IgD-negative memory B cell (primary cell): ENCODE measurements around the gene RET. TPM values are rescaled to one million over a fixed set of nuclear protein-coding genes. Genes with fewer than 3 reads are reported as not detected.

Experiments
- H3K27ac Mint-ChIP-seq, 3 donors: one replicate each; pipeline ENCODE4 v1.8.0; 2020 to 2022; ENCODE audit warnings: mild to moderate bottlenecking in 3 of 3, mixed read lengths in 3 of 3, moderate library complexity in 1 of 3
- H3K27me3 Mint-ChIP-seq: one replicate; pipeline ENCODE4 v1.8.0; 2021; ENCODE audit warnings: mixed read lengths
- H3K36me3 Mint-ChIP-seq: one replicate; pipeline ENCODE4 v1.8.0; 2020; ENCODE audit warnings: mild to moderate bottlenecking, mixed read lengths
- H3K4me1 Mint-ChIP-seq, 3 donors: one replicate each; pipeline ENCODE4 v1.8.0; 2020 to 2022; ENCODE audit warnings: mixed read lengths in 3 of 3, mild to moderate bottlenecking in 1 of 3
- H3K4me3 Mint-ChIP-seq, 4 donors: one replicate each; pipeline ENCODE4 v1.8.0; 2020 to 2022; ENCODE audit warnings: mild to moderate bottlenecking in 4 of 4, mixed read lengths in 4 of 4, moderate library complexity in 3 of 4
- H3K9me3 Mint-ChIP-seq, 3 donors: one replicate each; pipeline ENCODE4 v1.8.0; 2020 to 2021; ENCODE audit warnings: mixed read lengths in 3 of 3, mild to moderate bottlenecking in 1 of 3
- polyA plus RNA-seq: library from polyadenylated mRNA; unstranded; fragments of 300-500 nt; fragmentation: Illumina TruSeq; gene quantifications from one replicate; pipeline ENCODE4 v1.2.3, GENCODE V29; 2021

Gene RET
- polyA plus RNA-seq, 1 donor from 2014 or later, result 0.05 TPM

- H3K27me3 Mint-ChIP-seq, result peaks cover 3% of the 10 kb centered on the region
- H3K36me3 Mint-ChIP-seq, result no peaks in the 10 kb centered on the region
- H3K27ac Mint-ChIP-seq, result no peak overlapping the region
- H3K4me3 Mint-ChIP-seq, result no peak overlapping the region
- no peaks in the 10 kb centered on the region for H3K4me1 Mint-ChIP-seq
- H3K9me3 Mint-ChIP-seq, result no peaks in the 10 kb centered on the region
Measured at GRCh38 chr10:43054593-43054992, 22.3 kb upstream of the RET start.

GRCh38 chr10:43055217-43055616 is 21.7 kb upstream of the RET start:
- Mint-ChIP-seq H3K4me3 (no peak overlapping the region), H3K27ac (no peak overlapping the region), H3K27me3 (peaks cover 4% of the 10 kb centered on the region), H3K36me3 (no peaks in the 10 kb centered on the region), H3K9me3 (no peaks in the 10 kb centered on the region), H3K4me1 (no peaks in the 10 kb centered on the region)

- H3K27me3 Mint-ChIP-seq, result peaks cover 2% of the 10 kb centered on the region
- H3K27ac Mint-ChIP-seq, result no peak overlapping the region
- no peak overlapping the region for H3K4me3 Mint-ChIP-seq
- H3K4me1 Mint-ChIP-seq, result no peaks in the 10 kb centered on the region
- no peaks in the 10 kb centered on the region for H3K36me3 Mint-ChIP-seq
- no peaks in the 10 kb centered on the region for H3K9me3 Mint-ChIP-seq
Measured at GRCh38 chr10:43055991-43056567, 20.8 kb upstream of the RET start.

DNA sequence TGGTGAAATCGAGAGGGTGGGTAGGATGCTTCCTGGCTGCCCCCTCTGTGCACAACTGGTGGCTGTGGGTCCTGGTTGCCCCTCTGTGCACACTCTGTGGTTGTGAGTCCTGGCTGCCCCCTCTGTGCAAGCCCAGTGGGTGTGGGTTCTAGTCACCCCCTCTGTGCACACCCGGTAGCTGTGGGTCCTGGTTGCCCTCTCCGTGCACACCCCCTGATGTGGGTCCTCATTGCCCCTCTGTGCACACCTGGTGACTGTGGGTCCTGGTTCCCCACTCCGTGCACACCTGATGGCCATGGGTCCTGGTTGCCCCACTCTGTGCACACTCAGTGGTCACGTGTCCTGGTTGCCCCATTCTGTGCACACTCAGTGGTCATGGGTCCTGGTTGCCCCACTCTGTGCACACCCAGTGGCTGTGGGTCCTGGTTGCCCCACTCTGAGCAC is 20.3 kb upstream of the RET start:
- no peak overlapping the region for H3K27ac Mint-ChIP-seq
- no peaks in the 10 kb centered on the region for H3K4me1 Mint-ChIP-seq
- H3K9me3 Mint-ChIP-seq, result no peaks in the 10 kb centered on the region
- peaks cover 2% of the 10 kb centered on the region for H3K27me3 Mint-ChIP-seq
- H3K36me3 Mint-ChIP-seq, result no peaks in the 10 kb centered on the region
- H3K4me3 Mint-ChIP-seq, result no peak overlapping the region

DNA sequence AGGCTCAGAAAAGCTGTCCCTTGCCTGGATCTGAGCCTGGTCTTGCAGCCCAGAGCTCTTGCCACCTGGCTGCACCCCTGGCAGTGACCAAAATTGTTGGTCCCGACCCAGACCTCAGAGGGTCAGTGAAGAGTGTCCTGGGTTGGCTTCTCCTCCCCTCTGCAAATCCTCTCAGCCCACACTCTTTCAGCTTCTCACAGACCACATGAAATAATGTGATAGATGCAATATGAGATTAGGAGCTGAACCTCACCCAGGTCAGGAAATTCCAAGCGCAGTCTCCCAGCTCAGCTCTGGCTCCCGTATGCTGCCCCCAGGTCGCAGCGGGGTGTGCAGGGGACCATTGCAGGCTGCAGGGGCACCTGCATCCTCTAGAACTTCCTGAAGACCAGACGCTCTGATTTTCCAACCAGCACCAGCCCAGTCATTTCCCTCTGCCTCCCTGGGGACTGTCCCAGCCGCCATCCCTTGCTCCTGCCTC is 19.6 kb upstream of the RET start:
- no peaks in the 10 kb centered on the region for H3K9me3 Mint-ChIP-seq
- no peak overlapping the region for H3K4me3 Mint-ChIP-seq
- no peaks in the 10 kb centered on the region for H3K36me3 Mint-ChIP-seq
- no peak overlapping the region for H3K27ac Mint-ChIP-seq
- no peaks in the 10 kb centered on the region for H3K4me1 Mint-ChIP-seq
- H3K27me3 Mint-ChIP-seq, result peaks cover 2% of the 10 kb centered on the region

GRCh38 chr10:43057831-43058340 is 19.0 kb upstream of the RET start:
- Mint-ChIP-seq H3K9me3 (no peaks in the 10 kb centered on the region), H3K27ac (no peak overlapping the region), H3K4me1 (no peaks in the 10 kb centered on the region), H3K4me3 (no peak overlapping the region), H3K36me3 (no peaks in the 10 kb centered on the region), H3K27me3 (peaks cover 2% of the 10 kb centered on the region)

DNA sequence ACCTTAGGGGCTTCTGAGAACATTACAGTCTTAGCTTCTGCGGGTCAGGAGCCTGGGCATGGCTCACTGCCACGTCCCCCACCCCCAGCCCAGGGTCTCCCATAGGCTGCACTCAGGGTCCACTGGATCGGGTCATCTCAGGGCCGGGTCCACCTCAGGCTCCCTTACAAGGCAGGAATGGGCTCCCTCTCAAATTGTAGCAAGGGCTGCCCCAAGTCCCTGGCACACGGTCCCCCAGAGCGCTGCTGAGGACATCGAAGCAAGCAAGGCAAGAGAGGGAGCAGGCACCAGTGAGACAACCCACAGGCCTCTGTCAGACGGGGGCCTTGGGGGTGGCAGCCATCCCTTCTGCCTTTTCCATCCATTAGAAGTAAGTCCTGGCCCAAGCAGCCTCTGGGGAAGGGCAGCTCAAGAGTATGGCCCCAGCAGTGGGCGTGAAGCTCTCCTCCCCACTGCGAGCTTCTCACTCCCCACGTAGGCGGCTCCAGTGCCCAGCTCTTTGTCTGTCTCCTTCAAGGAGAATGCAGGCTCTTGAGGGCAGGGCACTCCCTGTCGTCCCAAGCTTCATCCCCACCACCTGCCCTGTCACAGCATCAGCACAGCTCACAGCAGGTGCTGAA is 18.0 kb upstream of the RET start:
- Mint-ChIP-seq H3K9me3 (no peaks in the 10 kb centered on the region), H3K4me3 (no peak overlapping the region)

DNA sequence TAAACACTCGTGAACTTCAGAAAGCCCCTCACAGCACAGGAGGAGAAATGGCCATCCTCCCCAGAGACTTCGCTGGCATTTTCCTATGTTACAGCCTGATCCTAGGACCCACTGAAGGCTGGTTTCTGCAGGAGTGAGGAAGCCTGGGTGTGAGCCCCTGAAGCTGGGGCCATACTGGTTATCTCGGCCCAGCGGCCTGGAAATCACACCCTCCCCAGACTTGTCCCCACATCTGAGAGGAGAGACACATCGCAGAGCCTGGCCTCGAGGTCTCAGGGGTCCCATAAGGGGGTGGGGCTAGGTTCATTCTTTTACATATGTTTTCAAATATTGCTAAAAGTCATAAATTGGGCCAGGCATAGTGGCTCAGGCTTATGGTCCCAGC is 17.5 kb upstream of the RET start:
- Mint-ChIP-seq H3K27ac (no peak overlapping the region), H3K4me1 (no peaks in the 10 kb centered on the region), H3K36me3 (no peaks in the 10 kb centered on the region), H3K27me3 (peaks cover 2% of the 10 kb centered on the region), H3K9me3 (no peaks in the 10 kb centered on the region), H3K4me3 (no peak overlapping the region)

More for the DNA sequence above, 18.0 kb upstream of the RET start:
- Mint-ChIP-seq H3K4me1 (no peaks in the 10 kb centered on the region), H3K27ac (no peak overlapping the region), H3K27me3 (peaks cover 2% of the 10 kb centered on the region), H3K36me3 (no peaks in the 10 kb centered on the region)

GRCh38 chr10:43059828-43060227 is 17.0 kb upstream of the RET start:
- H3K27me3 Mint-ChIP-seq, result peaks cover 2% of the 10 kb centered on the region
- no peaks in the 10 kb centered on the region for H3K4me1 Mint-ChIP-seq
- H3K36me3 Mint-ChIP-seq, result no peaks in the 10 kb centered on the region
- no peak overlapping the region for H3K4me3 Mint-ChIP-seq
- H3K27ac Mint-ChIP-seq, result no peak overlapping the region
- no peaks in the 10 kb centered on the region for H3K9me3 Mint-ChIP-seq

GRCh38 chr10:43060291-43060690 is 16.6 kb upstream of the RET start:
- Mint-ChIP-seq H3K36me3 (no peaks in the 10 kb centered on the region), H3K27ac (no peak overlapping the region), H3K4me3 (no peak overlapping the region), H3K4me1 (no peaks in the 10 kb centered on the region), H3K27me3 (peaks cover 2% of the 10 kb centered on the region), H3K9me3 (no peaks in the 10 kb centered on the region)

DNA sequence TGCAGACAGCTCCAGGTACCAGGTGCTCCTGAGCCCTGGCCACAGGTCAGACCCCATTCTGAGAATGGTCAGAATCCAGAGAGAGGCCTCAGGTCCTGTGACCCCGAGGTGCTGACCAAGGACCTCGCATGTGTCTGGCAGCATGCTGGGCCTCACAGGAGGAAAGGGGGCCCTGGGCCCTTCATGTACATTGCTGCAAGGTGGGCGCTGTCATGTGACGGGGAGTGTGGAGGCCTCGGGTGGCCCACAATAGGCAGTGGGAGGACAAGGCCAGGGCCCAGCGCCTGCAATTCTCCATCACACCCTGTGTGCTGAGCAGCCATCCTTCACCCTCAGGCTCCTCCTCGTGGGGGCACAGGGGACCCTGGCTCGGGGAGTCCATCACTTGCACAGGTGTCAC is 15.5 kb upstream of the RET start:
- no peaks in the 10 kb centered on the region for H3K4me1 Mint-ChIP-seq
- H3K36me3 Mint-ChIP-seq, result no peaks in the 10 kb centered on the region
- H3K4me3 Mint-ChIP-seq, result no peak overlapping the region
- H3K27ac Mint-ChIP-seq, result no peak overlapping the region
- H3K9me3 Mint-ChIP-seq, result no peaks in the 10 kb centered on the region
- H3K27me3 Mint-ChIP-seq, result peaks cover 2% of the 10 kb centered on the region

DNA sequence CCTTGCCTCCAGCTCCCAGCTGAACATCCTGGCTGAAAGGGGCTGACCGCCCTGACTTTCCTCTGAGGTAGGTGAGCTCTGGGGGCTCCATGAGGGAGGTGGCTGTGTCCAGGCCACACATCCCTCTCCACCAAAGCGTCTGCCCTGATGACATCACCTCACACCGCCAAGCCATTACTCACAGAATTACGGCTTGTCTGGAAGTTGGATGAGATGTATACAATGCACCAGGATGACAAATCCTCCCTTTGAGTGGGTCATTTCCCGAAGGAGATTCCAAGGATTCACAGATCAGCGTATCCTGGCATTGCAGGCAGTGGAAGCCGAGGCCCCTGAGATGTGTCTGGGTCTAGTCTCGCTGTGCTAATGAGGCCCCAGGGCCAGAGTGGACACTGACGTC is 15.1 kb upstream of the RET start:
- no peak overlapping the region for H3K27ac Mint-ChIP-seq
- H3K4me1 Mint-ChIP-seq, result no peaks in the 10 kb centered on the region
- H3K9me3 Mint-ChIP-seq, result no peaks in the 10 kb centered on the region
- H3K27me3 Mint-ChIP-seq, result peaks cover 2% of the 10 kb centered on the region
- H3K4me3 Mint-ChIP-seq, result no peak overlapping the region
- no peaks in the 10 kb centered on the region for H3K36me3 Mint-ChIP-seq

DNA sequence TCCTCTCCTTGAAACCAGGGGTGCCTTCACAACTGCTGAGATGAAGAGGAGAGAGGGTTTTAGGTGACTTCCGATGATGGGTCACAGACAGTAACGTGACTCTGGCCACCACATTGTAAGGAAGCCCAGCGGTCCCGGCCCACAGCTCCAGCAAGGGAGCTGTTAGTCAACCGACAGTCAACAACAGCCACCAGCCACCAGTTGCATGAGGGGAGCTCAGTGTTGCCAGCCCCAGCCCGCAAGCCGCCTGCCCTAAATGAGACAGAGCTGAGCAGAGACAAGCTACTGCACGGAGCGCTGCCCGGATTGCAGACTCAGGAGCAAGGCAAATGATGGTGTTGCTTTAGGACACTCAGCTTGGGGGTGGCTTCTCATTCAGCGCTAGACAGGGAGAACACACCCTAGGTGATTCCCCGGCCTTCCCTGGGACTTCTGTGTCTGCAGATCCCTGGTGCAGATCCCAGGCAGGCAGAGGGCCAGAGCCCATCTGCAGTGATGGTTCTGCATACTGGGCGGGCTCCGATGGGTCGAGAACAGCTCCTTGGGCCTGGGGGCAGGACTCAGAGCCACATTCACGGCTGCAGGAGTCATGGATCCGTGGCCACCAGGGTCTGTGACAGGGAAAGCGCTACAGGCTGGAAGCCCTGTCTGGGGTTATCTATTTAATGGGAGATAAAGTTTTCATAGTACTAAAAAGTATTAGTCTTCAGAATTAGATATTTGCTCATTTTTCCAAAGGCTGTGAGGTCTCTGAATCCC is 14.3 kb upstream of the RET start:
- Mint-ChIP-seq H3K27me3 (peaks cover 2% of the 10 kb centered on the region), H3K9me3 (no peaks in the 10 kb centered on the region), H3K4me3 (no peak overlapping the region), H3K27ac (no peak overlapping the region), H3K4me1 (no peaks in the 10 kb centered on the region), H3K36me3 (no peaks in the 10 kb centered on the region)

- Mint-ChIP-seq H3K4me1 (no peaks in the 10 kb centered on the region), H3K4me3 (no peak overlapping the region), H3K9me3 (no peaks in the 10 kb centered on the region), H3K27ac (peak overlapping the region in 1 of 3 donors; percentile 71), H3K27me3 (peaks cover 2% of the 10 kb centered on the region), H3K36me3 (no peaks in the 10 kb centered on the region)
Measured at GRCh38 chr10:43064331-43065075, 12.4 kb upstream of the RET start.

DNA sequence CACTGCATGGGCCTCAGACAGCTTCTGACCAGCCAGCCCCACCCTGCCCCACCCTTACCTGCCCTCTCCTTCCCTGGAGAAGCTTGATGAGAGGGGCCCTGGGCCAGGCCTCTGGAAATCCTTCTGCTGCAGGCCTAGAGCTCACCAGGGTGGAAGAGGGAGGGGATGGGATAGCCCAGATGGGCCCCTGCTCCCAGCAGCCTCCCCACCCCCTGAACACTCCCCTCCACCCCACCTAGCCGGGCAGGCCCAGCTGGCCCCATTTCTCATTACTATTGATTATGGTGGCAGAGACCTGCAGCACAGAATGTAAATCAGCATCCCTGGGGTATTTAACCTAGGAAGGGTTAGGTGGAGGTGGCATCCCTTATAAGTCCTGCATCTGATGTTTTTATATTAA is 11.6 kb upstream of the RET start:
- no peaks in the 10 kb centered on the region for H3K36me3 Mint-ChIP-seq
- no peaks in the 10 kb centered on the region for H3K9me3 Mint-ChIP-seq
- H3K4me3 Mint-ChIP-seq, result no peak overlapping the region
- no peak overlapping the region for H3K27ac Mint-ChIP-seq
- H3K27me3 Mint-ChIP-seq, result no peaks in the 10 kb centered on the region
- H3K4me1 Mint-ChIP-seq, result no peaks in the 10 kb centered on the region
